Measurements from ENCODE around the gene HMGB3. TPM values are rescaled to one million over a fixed set of nuclear protein-coding genes. Genes with fewer than 3 reads are reported as not detected.
"Not testable (repeated sequence)": the region's sequence is repeated elsewhere in the genome, so short reads cannot be mapped to it uniquely, and the experiment has no call there.

Gene HMGB3
- 28.4 TPM for total RNA-seq

- ATAC-seq (peak; percentile 94), DNase-seq (ENCODE audit: low spot score) (peak; percentile 83)
- intact Hi-C loops (cut with DNase I), result no loop called here
Observed at GRCh38 chrX:150982788-150983520, at the start of gene HMGB3. Gene HMGB3, plus strand, starts transcription at chrX:150983335. Its CDS starts 2,265 bp downstream, at chrX:150985600.

DNA sequence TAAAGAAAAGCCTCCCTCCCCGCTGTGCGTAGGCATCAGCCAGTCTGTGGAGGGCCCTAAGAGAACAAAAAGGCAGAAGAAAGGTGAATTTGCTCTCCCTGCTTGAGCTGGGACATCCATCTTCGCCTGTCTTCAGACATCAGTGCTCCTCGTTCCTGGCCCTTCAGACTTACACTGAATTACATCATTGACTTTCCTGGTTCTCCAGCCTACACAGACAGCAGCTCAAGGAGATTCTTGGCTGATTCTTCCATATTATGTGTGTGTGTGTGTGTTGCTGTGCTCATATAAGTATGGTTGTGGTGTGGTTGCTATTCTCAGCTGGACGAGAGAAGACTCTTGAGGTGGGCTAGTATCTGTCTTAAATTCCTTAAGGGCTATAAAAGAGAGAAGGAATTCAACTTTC, 49.2 kb upstream of the HMGB3 start:
- no peak for DNase-seq (ENCODE audit: low spot score)
- no peak for ATAC-seq
- intact Hi-C loops (cut with DNase I), result no loop called here

DNA sequence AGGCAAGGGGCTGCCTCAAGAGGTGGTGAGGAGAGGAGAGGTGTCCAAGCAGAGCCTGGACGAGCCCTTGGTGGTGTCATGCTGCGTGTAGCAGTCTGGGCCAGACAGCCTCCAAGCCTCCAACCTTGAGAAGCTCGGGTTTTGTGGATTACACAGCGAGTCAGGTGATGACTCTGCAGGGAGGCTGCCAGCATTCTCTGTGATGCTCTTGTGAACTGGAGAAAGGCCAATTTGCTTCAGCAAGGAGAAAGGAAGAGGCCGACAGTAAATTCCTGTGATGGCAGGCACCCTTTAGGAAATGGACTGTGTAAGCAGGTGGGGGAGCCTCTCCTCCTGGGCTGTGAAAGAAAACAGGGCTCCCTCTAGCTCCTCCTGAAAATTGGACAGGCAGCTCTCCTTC, 48.7 kb upstream of the HMGB3 start:
- intact Hi-C loops (cut with DNase I), result no loop called here
- ATAC-seq, result no peak
- DNase-seq (ENCODE audit: low spot score), result no peak

DNA sequence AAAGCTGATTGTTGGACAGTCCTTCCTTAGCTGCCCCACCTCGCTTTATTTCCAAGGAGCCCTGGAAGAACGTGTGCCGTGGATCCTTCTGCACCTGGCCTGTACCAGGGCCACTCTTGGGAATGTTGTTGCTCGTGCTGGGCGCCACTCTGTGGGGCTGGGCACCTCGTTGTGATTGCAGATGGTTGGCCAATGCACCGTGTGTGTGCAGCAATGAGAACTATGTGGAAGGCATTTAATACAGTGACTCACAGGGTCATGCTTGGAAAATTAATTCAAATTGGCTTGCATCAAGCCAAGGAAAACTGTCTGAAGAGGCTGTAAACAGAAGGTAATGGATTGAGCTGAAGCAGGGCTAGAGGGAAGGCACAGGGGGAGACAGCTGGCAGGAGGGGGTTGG, 47.7 kb upstream of the HMGB3 start:
- no peak for ATAC-seq
- intact Hi-C loops (cut with DNase I), result no loop called here
- no peak for DNase-seq (ENCODE audit: low spot score)

DNA sequence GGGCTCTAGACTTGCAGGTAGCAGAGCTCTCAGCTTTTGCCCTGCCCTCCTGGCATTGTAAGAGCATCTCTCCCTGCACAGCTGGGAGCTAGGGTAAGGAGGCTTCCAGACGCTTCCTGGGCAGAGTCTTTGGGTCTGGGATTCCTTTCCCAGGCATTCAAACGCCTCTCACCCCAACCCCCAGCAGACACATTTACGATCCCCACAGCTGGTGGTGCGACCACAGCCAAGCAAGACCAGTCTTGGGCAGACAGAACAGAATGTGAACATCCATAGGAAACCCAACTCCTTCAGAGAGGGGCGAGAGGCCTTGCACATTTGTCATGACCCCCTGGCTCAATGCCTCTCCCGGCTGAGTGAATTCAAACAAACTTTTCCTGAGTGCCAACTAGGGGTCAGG, 46.6 kb upstream of the HMGB3 start:
- DNase-seq (ENCODE audit: low spot score) (no peak), ATAC-seq (no peak)
- intact Hi-C loops (cut with DNase I), result no loop called here

DNA sequence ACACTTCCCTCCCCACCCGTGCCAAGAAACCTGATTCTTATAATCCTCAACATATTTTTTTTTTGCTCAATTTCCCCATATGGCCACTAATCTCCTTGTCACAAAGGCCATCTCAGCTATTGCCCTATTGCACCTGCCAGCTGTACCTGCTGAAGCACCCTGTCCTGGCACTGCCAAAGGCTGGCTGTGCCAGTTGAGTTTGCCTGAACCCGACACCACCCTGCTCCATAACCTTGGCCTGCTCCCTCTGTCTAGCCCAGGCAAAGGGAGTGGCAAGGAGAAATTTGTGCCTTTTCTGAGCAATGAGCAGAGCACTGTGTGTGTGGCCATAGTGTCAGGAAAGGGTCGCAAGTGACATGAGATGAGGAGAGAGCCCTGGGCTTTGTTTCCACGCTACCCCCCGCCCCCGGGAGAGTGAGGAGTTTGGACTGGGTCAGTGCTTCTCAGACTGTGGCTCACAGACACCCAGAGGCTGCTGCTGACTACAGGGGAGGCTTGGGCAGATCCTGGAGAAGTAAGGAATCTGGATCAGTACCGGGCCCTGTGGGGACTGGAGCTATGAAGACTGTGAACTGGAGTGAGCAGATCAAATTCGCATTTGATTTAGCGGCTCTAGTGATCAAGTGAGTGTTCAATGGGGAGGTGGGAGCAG, 42.2 kb upstream of the HMGB3 start:
- ATAC-seq (no peak), DNase-seq (ENCODE audit: low spot score) (no peak)
- intact Hi-C loops (cut with DNase I), result no loop called here

DNA sequence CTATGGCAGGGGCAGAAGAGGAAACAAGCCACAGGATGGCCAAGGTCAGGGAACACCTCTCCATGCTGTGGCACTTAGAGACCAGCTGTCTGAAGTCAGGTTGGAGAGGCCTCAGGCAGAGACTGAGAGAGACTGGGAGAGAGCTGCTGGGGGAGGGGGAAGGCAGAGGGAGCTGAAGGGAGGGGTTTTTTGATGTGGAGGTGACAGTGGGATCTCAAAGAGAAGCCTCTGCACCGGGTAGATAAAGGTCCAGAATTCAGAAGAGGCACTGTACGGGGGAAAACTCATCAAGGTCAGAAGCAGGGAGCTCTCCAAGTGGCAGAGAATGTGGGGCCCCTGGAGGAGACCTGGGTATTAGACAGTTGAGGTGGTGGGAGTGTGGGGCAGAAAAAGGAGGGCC, 41.6 kb upstream of the HMGB3 start:
- DNase-seq (ENCODE audit: low spot score) (no peak), ATAC-seq (no peak)
- intact Hi-C loops (cut with DNase I), result no loop called here

DNA sequence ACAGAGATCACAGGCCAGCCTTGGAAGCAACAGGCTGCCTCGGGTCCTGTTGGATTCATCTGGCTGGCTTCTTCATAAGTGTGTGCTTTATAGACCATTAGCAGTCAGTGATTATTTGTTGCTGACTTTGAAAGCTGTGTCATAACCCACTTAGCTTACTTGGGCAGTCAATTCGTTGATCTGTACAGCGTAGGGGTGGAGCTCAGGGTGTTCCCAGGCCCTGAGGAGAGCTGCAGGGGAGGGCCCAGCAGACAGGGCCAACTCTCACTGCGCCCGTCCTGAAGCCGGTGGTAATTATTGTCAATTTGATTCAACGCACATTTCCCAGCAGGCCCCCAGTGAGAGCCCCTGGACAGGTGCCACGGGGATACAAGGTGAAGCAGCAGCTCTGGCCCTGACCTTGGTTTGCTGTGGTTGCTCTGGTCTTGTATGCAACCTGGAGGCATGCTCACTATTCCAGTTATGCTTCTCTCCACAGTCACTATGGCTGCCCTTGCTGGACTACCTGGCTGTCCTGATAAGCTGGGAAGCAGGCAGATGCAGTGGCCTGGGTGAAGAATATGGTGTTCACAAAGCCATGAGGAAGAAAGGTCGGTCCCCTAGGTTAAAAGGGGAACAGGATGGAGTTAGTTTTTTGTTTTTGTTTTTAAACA, 40.1 kb upstream of the HMGB3 start:
- DNase-seq (ENCODE audit: low spot score), result no peak
- ATAC-seq, result no peak
- intact Hi-C loops (cut with DNase I), result no loop called here

DNA sequence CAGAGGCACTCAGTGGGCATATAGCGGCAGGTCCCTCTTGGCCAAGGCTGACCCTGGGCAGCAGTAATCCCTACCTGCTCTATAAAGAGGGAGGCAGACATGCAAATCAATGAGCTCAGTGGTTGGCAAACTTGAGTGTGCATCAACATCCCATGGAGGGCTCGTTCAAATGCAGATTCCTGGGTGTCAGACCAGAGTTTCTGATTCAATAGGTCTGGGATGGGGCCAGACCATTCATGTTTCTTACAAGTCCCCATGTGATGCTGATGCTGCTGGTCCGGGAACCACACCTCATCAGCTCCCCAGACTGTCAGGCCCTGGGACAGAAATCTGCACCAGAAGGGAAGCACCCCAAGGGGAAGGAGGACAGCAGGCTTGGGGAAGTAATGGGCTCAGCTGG, 38.9 kb upstream of the HMGB3 start:
- DNase-seq (ENCODE audit: low spot score), result no peak
- no peak for ATAC-seq
- intact Hi-C loops (cut with DNase I), result no loop called here

- intact Hi-C loops (cut with DNase I), result no loop called here
- DNase-seq (ENCODE audit: low spot score) (no peak), ATAC-seq (no peak)
Observed at GRCh38 chrX:150954951-150955350, 28.2 kb upstream of the HMGB3 start.

DNA sequence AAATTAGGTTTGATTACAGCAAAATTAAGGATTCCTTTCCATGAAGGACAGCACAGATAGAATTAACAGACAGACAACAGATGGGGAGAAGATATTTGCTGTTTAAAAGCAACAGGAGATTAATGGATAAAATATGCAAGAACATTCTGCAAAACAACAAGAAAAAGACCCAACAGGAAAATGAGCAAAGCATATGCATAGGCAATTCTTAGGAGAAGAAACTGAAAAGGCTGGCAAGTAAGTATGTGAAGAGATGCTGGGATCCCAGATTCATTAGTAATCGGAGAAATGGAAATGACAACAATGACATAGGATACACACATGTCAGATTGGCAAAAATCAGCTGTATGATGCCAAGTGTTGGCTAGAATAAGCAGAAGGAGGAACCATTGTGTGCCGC, 27.5 kb upstream of the HMGB3 start:
- intact Hi-C loops (cut with DNase I), result no loop called here
- no peak for ATAC-seq
- no peak for DNase-seq (ENCODE audit: low spot score)

DNA sequence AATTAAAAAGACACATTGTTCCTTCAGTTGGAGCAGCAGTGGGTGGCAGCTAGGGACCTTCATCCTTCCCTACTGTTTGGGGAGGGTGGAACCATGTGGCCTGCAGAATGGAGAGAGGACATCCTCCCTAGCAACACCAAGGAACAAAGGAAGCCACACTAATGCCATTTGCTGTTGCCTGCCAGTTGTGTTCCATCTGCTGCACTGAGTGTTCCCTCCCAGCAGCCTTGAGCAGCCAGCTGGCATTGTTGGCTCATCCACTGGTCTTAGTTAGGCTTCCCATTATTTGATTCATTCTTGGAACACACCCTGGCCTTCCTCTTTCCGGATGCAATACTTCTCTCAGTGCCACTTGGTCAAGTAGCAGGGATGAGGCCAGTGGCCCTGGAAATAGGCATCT, 25.0 kb upstream of the HMGB3 start:
- DNase-seq (ENCODE audit: low spot score), result no peak
- intact Hi-C loops (cut with DNase I), result no loop called here
- ATAC-seq, result no peak

- ATAC-seq (no peak), DNase-seq (ENCODE audit: low spot score) (no peak)
- intact Hi-C loops (cut with DNase I), result no loop called here
Observed at GRCh38 chrX:150959557-150959956, 23.6 kb upstream of the HMGB3 start.

DNA sequence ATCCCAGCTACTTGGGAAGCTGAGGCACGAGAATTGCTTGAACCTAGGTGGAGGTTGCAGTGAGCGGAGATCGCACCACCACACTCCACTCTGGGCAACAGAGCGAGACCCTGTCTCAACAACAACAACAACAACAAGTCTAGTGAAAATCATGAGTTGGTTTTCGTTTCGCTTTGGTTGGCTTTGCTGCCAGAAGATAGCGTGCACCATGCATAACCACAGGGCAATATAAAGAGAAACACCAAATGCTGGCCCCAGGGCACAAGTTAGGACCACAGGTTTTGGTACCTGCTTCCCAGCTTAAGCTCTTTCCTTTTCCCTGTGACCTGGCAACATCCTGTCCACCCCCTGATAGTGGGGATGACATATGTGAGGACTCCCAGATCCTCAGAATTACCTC, 21.5 kb upstream of the HMGB3 start:
- ATAC-seq, result no peak
- intact Hi-C loops (cut with DNase I), result no loop called here
- DNase-seq (ENCODE audit: low spot score), result no peak

GRCh38 chrX:150964416-150964815, 18.7 kb upstream of the HMGB3 start:
- DNase-seq (ENCODE audit: low spot score); ATAC-seq; intact Hi-C loops (cut with DNase I): not testable (repeated sequence)

GRCh38 chrX:150966235-150966634, 16.9 kb upstream of the HMGB3 start:
- ATAC-seq (no peak), DNase-seq (ENCODE audit: low spot score) (no peak)
- intact Hi-C loops (cut with DNase I), result no loop called here

DNA sequence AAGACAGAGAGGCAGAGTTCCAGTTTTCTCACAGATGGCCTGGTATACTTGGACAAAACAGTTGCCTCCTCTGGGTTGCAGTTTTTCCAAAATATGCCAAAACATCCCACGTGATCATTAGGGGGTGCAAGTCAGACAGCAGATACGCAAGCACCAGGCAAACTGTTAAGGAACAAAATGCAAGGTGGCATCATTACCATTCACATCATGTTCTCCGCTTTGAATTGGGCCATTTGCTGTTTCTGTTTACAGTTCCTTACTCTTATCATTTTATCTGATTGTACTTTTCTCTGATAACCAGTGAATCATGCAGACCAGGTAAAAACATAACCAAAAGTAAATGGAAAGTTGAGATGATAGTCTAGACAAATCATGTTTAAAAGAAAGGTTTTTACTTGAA, 16.4 kb upstream of the HMGB3 start:
- ATAC-seq (no peak), DNase-seq (ENCODE audit: low spot score) (no peak)
- intact Hi-C loops (cut with DNase I), result no loop called here

DNA sequence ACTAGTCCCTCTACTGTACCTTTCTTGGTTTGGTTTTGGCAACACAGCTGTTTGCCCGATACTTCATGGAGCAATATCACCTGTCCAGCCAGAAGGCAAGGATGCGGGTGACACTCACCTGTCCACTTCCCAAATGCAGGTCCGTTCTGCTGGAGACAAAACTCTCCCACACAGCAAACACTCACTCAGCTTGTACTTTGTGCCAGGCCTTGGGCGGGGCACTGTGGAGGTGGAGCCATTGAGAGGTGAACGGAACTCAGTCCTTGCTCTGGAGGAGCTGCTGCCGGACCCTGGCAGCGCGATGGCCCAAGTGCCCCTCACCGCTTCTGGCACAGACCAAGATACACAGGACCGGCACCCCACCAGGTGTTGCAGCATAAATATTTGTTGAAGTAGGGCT, 15.3 kb upstream of the HMGB3 start:
- ATAC-seq, result no peak
- DNase-seq (ENCODE audit: low spot score), result no peak
- intact Hi-C loops (cut with DNase I), result no loop called here

DNA sequence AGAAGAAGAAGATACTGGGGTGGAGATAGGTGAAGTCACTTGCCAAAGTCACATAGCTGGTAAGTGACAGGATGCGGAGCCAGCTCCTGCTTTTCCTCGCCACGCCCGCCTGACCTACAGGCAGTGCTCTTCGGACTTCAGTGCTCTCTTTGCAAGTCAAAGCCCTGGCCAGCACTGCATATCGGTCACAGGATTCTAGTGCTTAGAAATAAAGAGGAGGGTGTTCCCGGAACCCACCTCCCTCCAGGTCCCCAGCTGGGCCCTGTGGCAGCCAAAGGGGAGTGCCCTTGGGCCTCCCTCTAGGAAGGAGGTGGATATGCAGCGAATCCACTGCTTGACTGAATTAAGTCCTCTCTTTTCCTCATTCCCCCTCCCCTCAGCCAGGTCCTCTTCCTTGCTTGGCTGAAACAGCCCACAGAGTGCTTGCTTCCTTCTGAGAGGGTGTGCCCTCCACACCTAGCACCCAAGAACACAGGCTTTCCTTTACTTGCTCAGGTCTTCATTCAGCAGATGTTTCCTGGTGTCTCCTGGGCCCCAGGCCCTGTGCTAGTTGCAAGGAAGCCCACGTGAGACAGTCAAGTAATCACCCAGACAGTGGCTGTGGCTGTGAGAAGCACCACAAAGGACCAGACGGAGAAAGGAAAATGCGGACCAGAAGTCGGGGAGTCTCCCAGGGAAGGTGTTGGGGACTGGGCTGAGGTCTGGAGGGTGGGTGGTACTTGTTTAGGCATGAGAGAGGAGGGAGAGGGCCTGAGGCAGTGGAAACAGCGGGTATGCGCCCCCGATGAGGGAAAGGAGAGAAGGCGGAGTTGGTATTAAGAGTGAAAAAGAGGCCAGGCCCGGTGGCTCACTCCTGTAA, 14.0 kb upstream of the HMGB3 start:
- ATAC-seq, result no peak

GRCh38 chrX:150972450-150972849, 10.7 kb upstream of the HMGB3 start:
- intact Hi-C loops (cut with DNase I), result no loop called here
- DNase-seq (ENCODE audit: low spot score) (no peak), ATAC-seq (no peak)

More for the DNA sequence above, 14.0 kb upstream of the HMGB3 start:
- DNase-seq (ENCODE audit: low spot score), result no peak
- intact Hi-C loops (cut with DNase I), result no loop called here

Measured in sciatic nerve (tissue), 2 donors.